Pulmonary artery endothelial cell (primary cell): ENCODE measurements around the gene LIN9. TPM values are rescaled to one million over a fixed set of nuclear protein-coding genes. Genes with fewer than 3 reads are reported as not detected.

Experiments
- total RNA-seq: library from RNA; depleted of rRNA; stranded (reverse); fragments of >200 nt; gene quantifications from 2 replicates; pipeline ENCODE4 v1.2.3, GENCODE V29; 2014

Gene LIN9
- total RNA-seq, 1 donor from 2014 or later: 7.6 TPM

Other genes with a start within 250 kb of the LIN9 start
- gene H3-3A, start 246.4 kb downstream of the LIN9 start, total RNA-seq: 184 and 188 TPM in 2 replicates
- 45.2 and 56.1 TPM in 2 replicates for gene ACBD3, start 122.4 kb downstream of the LIN9 start, total RNA-seq
- gene MIXL1, start 85.5 kb downstream of the LIN9 start, total RNA-seq: 0.11 TPM in 1 of 2 replicates, not detected in the other
- 156 and 272 TPM in 2 replicates for gene PARP1, start 98.9 kb upstream of the LIN9 start, total RNA-seq
- not detected in 2 replicates for gene STUM, start 239.6 kb upstream of the LIN9 start, total RNA-seq